Left ventricle myocardium inferior (tissue), 1 donor: ENCODE measurements around the gene SERPINB6. TPM values are rescaled to one million over a fixed set of nuclear protein-coding genes. Genes with fewer than 3 reads are reported as not detected.

Experiments used
- DNase-seq: peaks from one replicate; pipeline ENCODE4 v3.0.0-alpha.2; 2020
- H3K27ac ChIP-seq: fragments of 200-600 bp; replicated peaks from 2 replicates; pipeline ENCODE4 v1.8.0; 2021
- H3K27me3 ChIP-seq: fragments of 200-600 bp; 2 replicates; pipeline ENCODE4 v1.8.0; 2021; ENCODE audit warnings: low read depth
- H3K36me3 ChIP-seq: fragments of 200-600 bp; 2 replicates; pipeline ENCODE4 v1.8.0; 2021
- H3K4me1 ChIP-seq: fragments of 200-600 bp; 2 replicates; pipeline ENCODE4 v1.8.0; 2021
- H3K4me3 ChIP-seq: fragments of 200-600 bp; 2 replicates; pipeline ENCODE4 v1.8.0; 2021; ENCODE audit warnings: mild to moderate bottlenecking, moderate library complexity
- H3K9me3 ChIP-seq: fragments of 200-600 bp; replicated peaks from 2 replicates; pipeline ENCODE4 v1.8.0; 2021
- intact Hi-C: fragments of 100-400 bp; cut with micrococcal nuclease; formaldehyde crosslinking; loops from one replicate; pipeline ENCODE4 v1.11.0; 2022
- total RNA-seq: library from RNA; stranded (reverse); fragmentation: NEBNext Ultra II Directional; extraction: Animal tissue kit (Norgen Biotek cat#: 25700); gene quantifications from one replicate; pipeline ENCODE4 v1.2.1, GENCODE V29; 2021
- TF ChIP-seq, protein P1 (sequence below): fragments of 200-600 bp; IDR thresholded peaks from 2 replicates; pipeline ENCODE4 v1.8.0; 2021; ENCODE audit warnings: antibody characterized with exemption, mild to moderate bottlenecking, borderline replicate concordance
- donor health status: DM: no; HTN: yes; CAD: no; lungs with severe emphysema.

SERPINB6 gene
- total RNA-seq, 1 donor from 2014 or later, result 233 TPM

GRCh38 chr6:2966347-2966746 lies 5.0 kb downstream of the SERPINB6 start:
- H3K9me3 ChIP-seq, result no peaks in the 10 kb centered on the region
- H3K4me1 ChIP-seq, result peaks cover 71% of the 10 kb centered on the region
- no peaks in the 10 kb centered on the region for H3K36me3 ChIP-seq
- H3K4me3 ChIP-seq, result no peak overlapping the region
- H3K27me3 ChIP-seq, result no peaks in the 10 kb centered on the region
- intact Hi-C loops, result no loop called here
- DNase-seq, result no peak
- TF ChIP-seq, protein P1, sequence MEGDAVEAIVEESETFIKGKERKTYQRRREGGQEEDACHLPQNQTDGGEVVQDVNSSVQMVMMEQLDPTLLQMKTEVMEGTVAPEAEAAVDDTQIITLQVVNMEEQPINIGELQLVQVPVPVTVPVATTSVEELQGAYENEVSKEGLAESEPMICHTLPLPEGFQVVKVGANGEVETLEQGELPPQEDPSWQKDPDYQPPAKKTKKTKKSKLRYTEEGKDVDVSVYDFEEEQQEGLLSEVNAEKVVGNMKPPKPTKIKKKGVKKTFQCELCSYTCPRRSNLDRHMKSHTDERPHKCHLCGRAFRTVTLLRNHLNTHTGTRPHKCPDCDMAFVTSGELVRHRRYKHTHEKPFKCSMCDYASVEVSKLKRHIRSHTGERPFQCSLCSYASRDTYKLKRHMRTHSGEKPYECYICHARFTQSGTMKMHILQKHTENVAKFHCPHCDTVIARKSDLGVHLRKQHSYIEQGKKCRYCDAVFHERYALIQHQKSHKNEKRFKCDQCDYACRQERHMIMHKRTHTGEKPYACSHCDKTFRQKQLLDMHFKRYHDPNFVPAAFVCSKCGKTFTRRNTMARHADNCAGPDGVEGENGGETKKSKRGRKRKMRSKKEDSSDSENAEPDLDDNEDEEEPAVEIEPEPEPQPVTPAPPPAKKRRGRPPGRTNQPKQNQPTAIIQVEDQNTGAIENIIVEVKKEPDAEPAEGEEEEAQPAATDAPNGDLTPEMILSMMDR, result no peak
- peak overlapping the region; percentile 45 for H3K27ac ChIP-seq

DNA sequence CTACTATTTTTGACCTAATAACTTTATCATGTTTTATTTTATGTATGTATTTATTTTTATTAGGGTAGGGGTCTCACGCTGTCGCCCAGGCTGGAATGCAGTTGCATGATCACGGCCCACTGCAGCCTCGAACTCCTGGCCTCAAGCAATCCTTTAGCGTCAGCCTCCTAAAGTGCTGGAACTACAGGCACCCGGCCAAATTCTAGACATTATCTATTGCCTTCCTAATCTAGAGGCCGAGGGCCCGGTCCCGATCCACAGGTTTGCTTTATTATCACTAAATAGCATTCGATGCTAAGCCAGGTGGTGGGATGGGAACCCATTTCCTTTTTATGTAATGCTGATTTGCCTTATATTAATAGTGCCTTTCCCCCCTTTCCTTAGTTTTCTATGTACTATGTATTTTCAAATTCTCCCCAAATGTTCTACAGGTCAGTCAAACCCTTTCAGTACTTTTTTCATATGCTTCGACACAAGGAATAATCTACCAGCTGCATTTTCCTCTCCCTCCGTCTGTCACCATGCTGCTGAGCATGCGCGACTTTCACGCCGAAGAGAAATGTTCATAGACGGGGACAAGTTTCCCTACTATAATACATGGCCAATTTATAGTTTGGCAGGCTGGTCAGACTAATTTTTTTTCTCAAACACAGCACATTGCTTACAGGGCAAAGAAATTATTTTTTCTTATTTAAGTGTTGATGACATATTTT lies 6.4 kb downstream of the SERPINB6 start:
- intact Hi-C loops, result no loop called here
- Histone ChIP-seq H3K9me3 (no peaks in the 10 kb centered on the region), H3K4me3 (no peak overlapping the region), H3K4me1 (peaks cover 75% of the 10 kb centered on the region), H3K36me3 (no peaks in the 10 kb centered on the region), H3K27me3 (no peaks in the 10 kb centered on the region), H3K27ac (no peak overlapping the region)
- DNase-seq, result no peak
- TF ChIP-seq, protein P1, result no peak

DNA sequence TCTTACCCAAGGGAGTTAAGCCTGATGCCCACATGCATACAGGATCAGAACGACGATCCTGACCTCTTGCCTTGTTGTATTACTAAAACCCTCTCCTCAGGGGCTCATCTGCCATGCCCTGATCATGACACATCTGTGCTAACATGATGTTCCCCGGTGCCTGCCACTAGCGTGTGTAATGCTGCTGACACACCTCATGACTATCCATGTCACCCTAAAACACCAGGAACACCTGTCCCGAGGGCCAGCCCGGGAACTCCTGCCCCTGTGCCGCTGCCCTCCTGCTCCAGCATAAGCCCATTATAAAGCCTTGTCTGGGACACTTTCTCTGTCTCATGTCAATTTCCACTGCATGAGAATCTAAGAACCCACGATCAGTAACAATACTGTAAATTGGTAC lies 7.6 kb downstream of the SERPINB6 start:
- Histone ChIP-seq H3K27ac (peak overlapping the region; percentile 93), H3K36me3 (no peaks in the 10 kb centered on the region), H3K27me3 (no peaks in the 10 kb centered on the region), H3K9me3 (no peaks in the 10 kb centered on the region), H3K4me1 (peaks cover 75% of the 10 kb centered on the region), H3K4me3 (no peak overlapping the region)
- intact Hi-C loops, result no loop called here
- TF ChIP-seq, protein P1, result no peak
- DNase-seq, result no peak

DNA sequence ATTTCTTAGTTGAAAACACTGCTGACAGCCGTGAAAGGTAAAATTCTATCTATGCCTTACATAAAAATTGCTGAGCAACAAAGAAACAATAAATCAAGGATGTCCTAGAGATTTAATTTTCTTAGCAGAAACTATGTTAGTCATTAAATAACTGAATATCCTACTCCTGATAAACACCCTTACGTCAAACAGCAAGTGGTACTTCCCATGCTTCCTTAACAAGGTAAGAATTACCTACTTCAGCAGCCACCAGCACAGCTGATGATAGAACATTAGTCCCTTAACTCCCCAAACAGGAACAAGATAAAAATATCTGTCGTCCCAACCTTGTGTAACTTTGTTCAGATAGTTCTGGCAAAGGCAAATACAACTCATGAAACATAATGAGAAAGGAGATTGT lies 8.7 kb downstream of the SERPINB6 start:
- intact Hi-C loops, result no loop called here
- no peaks in the 10 kb centered on the region for H3K27me3 ChIP-seq
- H3K36me3 ChIP-seq, result no peaks in the 10 kb centered on the region
- H3K9me3 ChIP-seq, result no peaks in the 10 kb centered on the region
- peaks cover 82% of the 10 kb centered on the region for H3K4me1 ChIP-seq
- TF ChIP-seq, protein P1, result no peak
- no peak overlapping the region for H3K4me3 ChIP-seq
- H3K27ac ChIP-seq, result peak overlapping the region; percentile 93
- DNase-seq, result no peak

DNA sequence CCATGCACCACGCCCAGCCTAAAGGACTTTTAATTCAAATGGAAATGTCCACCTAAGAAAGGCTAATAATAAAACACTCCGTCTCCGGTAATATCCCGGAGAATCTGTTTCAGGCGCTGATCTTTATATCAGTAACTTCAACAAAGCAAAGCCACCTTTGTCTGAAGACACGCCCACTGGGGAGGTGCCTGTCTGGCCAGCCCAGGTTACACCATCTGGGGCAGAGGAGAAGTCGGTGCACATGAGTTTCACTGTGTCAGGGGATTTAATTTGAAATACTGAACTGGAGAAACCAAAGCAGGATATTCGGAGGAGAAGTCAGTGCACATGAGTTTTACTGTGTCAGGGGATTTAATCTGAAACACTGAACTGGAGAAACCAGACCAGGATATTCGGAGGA lies 9.4 kb downstream of the SERPINB6 start:
- Histone ChIP-seq H3K4me1 (peaks cover 82% of the 10 kb centered on the region), H3K27me3 (no peaks in the 10 kb centered on the region), H3K4me3 (no peak overlapping the region), H3K36me3 (peaks cover under 1% of the 10 kb centered on the region), H3K9me3 (no peaks in the 10 kb centered on the region), H3K27ac (peak overlapping the region; percentile 93)
- TF ChIP-seq, protein P1, result no peak
- no peak for DNase-seq
- intact Hi-C loops, result no loop called here
